ENCODE data around the gene VSNL1. TPM values are rescaled to one million over a fixed set of nuclear protein-coding genes. Genes with fewer than 3 reads are reported as not detected.

Gene VSNL1
- total and polyA plus RNA-seq, 2 donors (not counting 1 experiment from before 2014, with no cell fraction given), result 1.2 to 3.9 TPM

DNA sequence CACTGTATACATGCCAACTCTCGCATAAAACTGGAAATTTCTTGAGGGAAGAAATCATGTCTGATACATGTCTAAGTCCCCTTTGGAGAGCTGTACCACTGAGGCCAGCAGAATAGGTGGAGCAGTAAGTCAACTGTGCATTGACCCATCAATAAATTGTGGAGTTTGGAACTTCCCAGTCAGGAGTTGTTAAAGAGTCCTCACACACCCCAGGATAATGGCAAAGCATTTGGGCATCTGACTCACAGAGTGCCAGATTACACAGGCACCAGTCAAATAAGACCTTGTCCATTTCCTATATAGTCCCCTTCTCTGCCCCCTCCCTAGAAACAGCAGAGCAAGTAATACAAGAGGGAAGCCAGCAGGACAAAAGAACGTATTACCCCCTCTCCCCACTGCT is 10.4 kb downstream of the VSNL1 start:
- no peak overlapping the region for H3K4me3 ChIP-seq (replicated peaks in 1 of 4; ENCODE audit: control extremely low read depth in 1 of 4, insufficient read depth in 1 of 4, low read depth in 3 of 4, low read length in 4 of 4)
- no peaks in the 10 kb centered on the region for H3K79me2 ChIP-seq (ENCODE audit: control insufficient read depth, insufficient read depth, low read length)
- H3K9ac ChIP-seq (ENCODE audit: insufficient read depth, low read length), result no peak overlapping the region
- H4K20me1 ChIP-seq (ENCODE audit: control insufficient read depth, extremely low read depth, insufficient read depth, low read length), result no peaks in the 10 kb centered on the region
- H3K36me3 ChIP-seq (ENCODE audit: control insufficient read depth, insufficient read depth, low read length), result no peaks in the 10 kb centered on the region
- DNase-seq (ENCODE audit: low read depth in 2 of 2), result no peak
- no peak overlapping the region for H2AFZ ChIP-seq (ENCODE audit: low read length)
- no peaks in the 10 kb centered on the region for H3K27me3 ChIP-seq (ENCODE audit: control insufficient read depth, insufficient read depth, low read length)
- H3K27ac ChIP-seq (ENCODE audit: insufficient read depth, low read length), result no peak overlapping the region
- no peak overlapping the region for H3K4me2 ChIP-seq (ENCODE audit: extremely low read depth, insufficient read depth, low read length)
- H3K4me1 ChIP-seq (ENCODE audit: control insufficient read depth, extremely low read depth, insufficient read depth, low read length), result no peaks in the 10 kb centered on the region
- no peaks in the 10 kb centered on the region for H3K9me3 ChIP-seq (ENCODE audit: control insufficient read depth, insufficient read depth, low read depth, low read length)
- TF ChIP-seq EZH2 (IDR thresholded peaks at IDR 0.05; ENCODE audit: low read length, missing control alignments), result no peak

DNA sequence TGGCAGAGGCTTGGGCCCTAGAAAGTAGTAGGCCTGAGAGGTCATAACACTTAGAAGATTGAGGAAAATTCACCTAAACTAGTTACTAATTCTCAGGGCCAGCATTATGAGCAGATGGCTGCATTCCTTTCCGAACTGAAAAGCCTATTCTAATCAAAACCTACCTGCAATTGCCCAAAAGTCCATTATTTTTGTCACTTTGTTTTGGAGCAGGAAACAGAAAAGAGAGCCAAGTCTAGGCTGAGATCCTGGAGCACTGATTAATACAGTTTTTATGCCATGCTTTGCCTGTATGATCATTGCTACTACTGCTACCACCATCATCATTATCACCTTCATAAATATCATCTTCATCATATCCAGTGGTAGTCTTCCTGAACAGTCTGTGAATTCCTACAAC is 14.7 kb downstream of the VSNL1 start:
- Histone ChIP-seq H3K27me3 (ENCODE audit: control insufficient read depth, insufficient read depth, low read length) (no peaks in the 10 kb centered on the region), H4K20me1 (ENCODE audit: control insufficient read depth, extremely low read depth, insufficient read depth, low read length) (no peaks in the 10 kb centered on the region), H3K4me3 (replicated peaks in 1 of 4; ENCODE audit: control extremely low read depth in 1 of 4, insufficient read depth in 1 of 4, low read depth in 3 of 4, low read length in 4 of 4) (no peak overlapping the region), H2AFZ (ENCODE audit: low read length) (no peak overlapping the region), H3K36me3 (ENCODE audit: control insufficient read depth, insufficient read depth, low read length) (no peaks in the 10 kb centered on the region), H3K79me2 (ENCODE audit: control insufficient read depth, insufficient read depth, low read length) (no peaks in the 10 kb centered on the region), H3K4me1 (ENCODE audit: control insufficient read depth, extremely low read depth, insufficient read depth, low read length) (no peaks in the 10 kb centered on the region), H3K9me3 (ENCODE audit: control insufficient read depth, insufficient read depth, low read depth, low read length) (no peaks in the 10 kb centered on the region), H3K4me2 (ENCODE audit: extremely low read depth, insufficient read depth, low read length) (no peak overlapping the region), H3K27ac (ENCODE audit: insufficient read depth, low read length) (no peak overlapping the region), H3K9ac (ENCODE audit: insufficient read depth, low read length) (no peak overlapping the region)
- no peak for TF ChIP-seq EZH2 (IDR thresholded peaks at IDR 0.05; ENCODE audit: low read length, missing control alignments)
- TF ChIP-seq, protein P1, sequence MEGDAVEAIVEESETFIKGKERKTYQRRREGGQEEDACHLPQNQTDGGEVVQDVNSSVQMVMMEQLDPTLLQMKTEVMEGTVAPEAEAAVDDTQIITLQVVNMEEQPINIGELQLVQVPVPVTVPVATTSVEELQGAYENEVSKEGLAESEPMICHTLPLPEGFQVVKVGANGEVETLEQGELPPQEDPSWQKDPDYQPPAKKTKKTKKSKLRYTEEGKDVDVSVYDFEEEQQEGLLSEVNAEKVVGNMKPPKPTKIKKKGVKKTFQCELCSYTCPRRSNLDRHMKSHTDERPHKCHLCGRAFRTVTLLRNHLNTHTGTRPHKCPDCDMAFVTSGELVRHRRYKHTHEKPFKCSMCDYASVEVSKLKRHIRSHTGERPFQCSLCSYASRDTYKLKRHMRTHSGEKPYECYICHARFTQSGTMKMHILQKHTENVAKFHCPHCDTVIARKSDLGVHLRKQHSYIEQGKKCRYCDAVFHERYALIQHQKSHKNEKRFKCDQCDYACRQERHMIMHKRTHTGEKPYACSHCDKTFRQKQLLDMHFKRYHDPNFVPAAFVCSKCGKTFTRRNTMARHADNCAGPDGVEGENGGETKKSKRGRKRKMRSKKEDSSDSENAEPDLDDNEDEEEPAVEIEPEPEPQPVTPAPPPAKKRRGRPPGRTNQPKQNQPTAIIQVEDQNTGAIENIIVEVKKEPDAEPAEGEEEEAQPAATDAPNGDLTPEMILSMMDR (conservative IDR thresholded peaks at IDR 0.05 in 1 of 2, IDR thresholded peaks at IDR 0.05 in 1 of 2; ENCODE audit: low read depth in 1 of 2, low read length in 2 of 2), result no peak
- no peak for DNase-seq (ENCODE audit: low read depth in 2 of 2)

DNA sequence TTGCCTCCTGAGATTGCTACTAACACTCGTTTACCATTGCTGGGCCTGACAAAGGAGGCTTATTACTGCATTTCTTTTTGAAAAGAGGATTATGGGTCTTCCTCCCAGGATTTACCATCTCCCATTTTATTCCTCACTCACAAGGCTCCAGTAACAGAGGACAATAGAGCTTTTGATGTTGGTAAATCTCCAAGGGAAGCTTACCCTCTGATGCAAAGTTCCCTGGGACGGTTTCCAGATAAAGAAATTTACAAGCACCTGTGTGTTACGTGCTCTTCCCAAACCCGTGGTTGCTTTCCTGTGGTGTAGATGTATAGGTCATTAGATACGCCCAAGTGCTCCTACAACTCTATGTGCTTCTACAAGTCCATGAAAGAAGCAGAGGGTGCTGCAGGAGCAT is 17.1 kb downstream of the VSNL1 start:
- H3K4me1 ChIP-seq (ENCODE audit: control insufficient read depth, extremely low read depth, insufficient read depth, low read length), result no peaks in the 10 kb centered on the region
- H3K27ac ChIP-seq (ENCODE audit: insufficient read depth, low read length), result no peak overlapping the region
- TF ChIP-seq, protein P1 (conservative IDR thresholded peaks at IDR 0.05 in 1 of 2, IDR thresholded peaks at IDR 0.05 in 1 of 2; ENCODE audit: low read depth in 1 of 2, low read length in 2 of 2), result no peak
- no peak for TF ChIP-seq EZH2 (IDR thresholded peaks at IDR 0.05; ENCODE audit: low read length, missing control alignments)
- no peaks in the 10 kb centered on the region for H4K20me1 ChIP-seq (ENCODE audit: control insufficient read depth, extremely low read depth, insufficient read depth, low read length)
- no peak overlapping the region for H3K4me2 ChIP-seq (ENCODE audit: extremely low read depth, insufficient read depth, low read length)
- H3K36me3 ChIP-seq (ENCODE audit: control insufficient read depth, insufficient read depth, low read length), result no peaks in the 10 kb centered on the region
- H3K4me3 ChIP-seq (replicated peaks in 1 of 4; ENCODE audit: control extremely low read depth in 1 of 4, insufficient read depth in 1 of 4, low read depth in 3 of 4, low read length in 4 of 4), result no peak overlapping the region
- H3K79me2 ChIP-seq (ENCODE audit: control insufficient read depth, insufficient read depth, low read length), result no peaks in the 10 kb centered on the region
- no peaks in the 10 kb centered on the region for H3K9me3 ChIP-seq (ENCODE audit: control insufficient read depth, insufficient read depth, low read depth, low read length)
- no peak overlapping the region for H2AFZ ChIP-seq (ENCODE audit: low read length)
- H3K27me3 ChIP-seq (ENCODE audit: control insufficient read depth, insufficient read depth, low read length), result no peaks in the 10 kb centered on the region
- no peak overlapping the region for H3K9ac ChIP-seq (ENCODE audit: insufficient read depth, low read length)
- DNase-seq (ENCODE audit: low read depth in 2 of 2), result no peak

Measured in fibroblast of lung (primary cell).